Adipocyte (in vitro differentiated cells): ENCODE data around the gene SSR3.
"Not testable (repeated sequence)": the region's sequence is repeated elsewhere in the genome, so short reads cannot be mapped to it uniquely, and the experiment has no call there.

Experiments used
- DNase-seq: peaks from one replicate; pipeline ENCODE4 v3.0.0-alpha.2; 2015; ENCODE audit warnings: low read depth
- H3K27me3 ChIP-seq: replicated peaks from 2 replicates; pipeline ENCODE4 v1.7.0; 2013; ENCODE audit warnings: mild to moderate bottlenecking, low read length, moderate library complexity; ENCODE audit not compliant: control insufficient read depth, insufficient read depth
- H3K36me3 ChIP-seq: 2 replicates; pipeline ENCODE4 v1.7.0; 2013; ENCODE audit warnings: low read length, mild to moderate bottlenecking, moderate library complexity; ENCODE audit not compliant: control insufficient read depth, insufficient read depth, severe bottlenecking
- H3K4me1 ChIP-seq: 2 replicates; pipeline ENCODE4 v1.7.0; 2013; ENCODE audit warnings: mild to moderate bottlenecking, low read length, moderate library complexity; ENCODE audit not compliant: control insufficient read depth, insufficient read depth
- H3K4me3 ChIP-seq: 2 replicates; pipeline ENCODE4 v1.7.0; 2013; ENCODE audit warnings: mild to moderate bottlenecking, low read length, moderate library complexity
- H3K9ac ChIP-seq: 2 replicates; pipeline ENCODE4 v1.7.0; 2013; ENCODE audit warnings: mild to moderate bottlenecking, low read length, moderate library complexity
- H3K9me3 ChIP-seq: 2 replicates; pipeline ENCODE4 v1.7.0; 2013; ENCODE audit warnings: mild to moderate bottlenecking, low read length, moderate library complexity; ENCODE audit not compliant: control insufficient read depth

The SSR3 gene

DNA sequence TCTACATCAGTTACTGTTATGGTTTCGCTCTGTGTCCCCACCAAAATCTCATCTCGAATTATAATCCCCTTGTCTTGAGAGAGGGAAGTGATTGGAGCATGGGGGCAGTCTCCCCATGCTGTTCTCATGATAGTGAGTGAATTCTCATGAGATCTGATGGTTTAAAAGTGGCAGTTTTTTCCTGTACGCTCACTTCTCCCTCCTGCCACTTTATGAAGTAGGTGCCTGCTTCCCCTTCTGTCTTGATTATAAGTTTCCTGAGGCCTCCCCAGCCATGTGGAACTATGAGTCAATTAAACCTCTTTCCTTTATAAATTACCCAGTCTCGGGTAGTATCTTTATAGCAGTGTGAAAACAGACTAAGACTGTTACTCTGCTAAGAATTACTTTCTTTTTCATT lies 15.0 kb upstream of the SSR3 start:
- H3K4me3 ChIP-seq, H3K4me1 ChIP-seq, H3K36me3 ChIP-seq, H3K9me3 ChIP-seq, H3K9ac ChIP-seq, DNase-seq, H3K27me3 ChIP-seq: not testable (repeated sequence)

DNA sequence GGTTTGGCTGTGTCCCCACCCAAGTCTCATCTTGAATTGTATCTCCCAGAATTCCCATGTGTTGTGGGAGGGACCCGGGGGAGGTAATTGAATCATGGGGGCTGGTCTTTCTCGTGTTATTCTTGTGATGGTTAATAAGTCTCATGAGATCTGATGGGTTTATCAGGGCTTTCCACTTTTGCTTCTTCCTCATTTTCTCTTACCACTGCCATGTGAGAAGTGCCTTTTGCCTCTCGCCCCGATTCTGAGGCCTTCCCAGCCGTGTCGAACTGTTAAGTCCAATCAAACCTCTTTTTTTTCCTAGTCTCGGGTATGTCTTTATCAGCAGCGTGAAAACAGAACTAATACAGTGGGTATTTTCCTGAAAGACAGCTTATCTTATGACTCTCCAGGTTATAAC lies 14.1 kb upstream of the SSR3 start:
- H3K4me1 ChIP-seq, H3K9me3 ChIP-seq, H3K9ac ChIP-seq, DNase-seq, H3K4me3 ChIP-seq, H3K27me3 ChIP-seq, H3K36me3 ChIP-seq: not testable (repeated sequence)

DNA sequence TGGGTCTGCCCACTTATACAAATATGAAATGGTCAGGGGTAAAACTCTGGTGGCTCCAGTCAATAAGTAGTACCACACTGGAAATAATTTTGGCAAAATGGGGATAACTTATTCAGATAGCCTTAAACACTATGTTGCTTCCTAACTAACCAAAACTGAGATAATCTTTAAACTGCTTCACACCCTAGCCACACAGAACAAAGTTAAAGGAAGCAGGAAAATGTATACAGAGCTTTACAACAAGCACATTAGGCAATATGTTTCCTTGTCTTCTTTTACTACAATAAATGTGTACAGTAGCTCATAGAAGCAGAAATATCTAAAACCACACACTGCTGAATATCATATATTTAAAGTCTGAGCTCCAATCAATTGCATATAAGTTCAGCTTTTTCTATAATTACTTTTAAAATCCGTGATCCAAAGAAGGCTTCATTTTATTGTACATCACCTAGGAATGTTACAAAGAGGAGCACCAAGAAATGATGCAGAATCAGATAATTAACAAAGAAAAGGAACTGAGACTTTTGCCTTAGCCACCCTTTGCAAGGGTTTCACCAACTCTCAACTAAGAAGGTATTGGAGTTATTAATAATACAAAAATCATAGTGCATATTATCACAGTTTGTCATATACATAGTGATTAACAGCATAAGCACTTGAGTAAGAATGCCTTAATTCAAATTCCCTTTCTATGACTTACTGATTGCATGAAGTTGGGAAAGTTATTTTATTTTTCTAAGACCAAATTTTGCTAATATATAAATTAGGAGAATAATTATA lies 9.2 kb upstream of the SSR3 start:
- Histone ChIP-seq H3K9ac (no peak overlapping the region), H3K9me3 (no peaks in the 10 kb centered on the region), H3K27me3 (no peaks in the 10 kb centered on the region), H3K36me3 (no peaks in the 10 kb centered on the region), H3K4me3 (no peak overlapping the region), H3K4me1 (peaks cover 3% of the 10 kb centered on the region)
- no peak for DNase-seq

DNA sequence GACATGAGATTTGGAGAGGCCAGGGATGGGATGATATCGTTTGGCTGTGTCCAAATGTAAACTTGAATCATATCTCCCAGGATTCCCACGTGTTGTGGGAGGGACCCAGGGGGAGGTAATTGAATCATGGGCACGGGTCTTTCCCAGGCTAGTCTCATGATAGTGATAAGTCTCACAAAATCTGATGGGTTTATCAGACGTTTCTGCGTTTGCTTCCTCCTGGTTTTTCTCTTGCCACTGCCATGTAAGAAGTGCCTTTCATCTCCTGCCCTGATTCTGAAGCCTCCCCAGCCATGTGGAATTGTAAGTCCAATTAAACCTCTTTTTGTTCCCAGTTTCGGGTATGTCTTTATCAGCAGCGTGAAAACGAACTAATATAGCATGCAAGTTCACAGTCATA lies 7.6 kb upstream of the SSR3 start:
- not testable (repeated sequence) for H3K9me3 ChIP-seq, H3K9ac ChIP-seq, H3K4me1 ChIP-seq, DNase-seq, H3K36me3 ChIP-seq, H3K27me3 ChIP-seq, H3K4me3 ChIP-seq

DNA sequence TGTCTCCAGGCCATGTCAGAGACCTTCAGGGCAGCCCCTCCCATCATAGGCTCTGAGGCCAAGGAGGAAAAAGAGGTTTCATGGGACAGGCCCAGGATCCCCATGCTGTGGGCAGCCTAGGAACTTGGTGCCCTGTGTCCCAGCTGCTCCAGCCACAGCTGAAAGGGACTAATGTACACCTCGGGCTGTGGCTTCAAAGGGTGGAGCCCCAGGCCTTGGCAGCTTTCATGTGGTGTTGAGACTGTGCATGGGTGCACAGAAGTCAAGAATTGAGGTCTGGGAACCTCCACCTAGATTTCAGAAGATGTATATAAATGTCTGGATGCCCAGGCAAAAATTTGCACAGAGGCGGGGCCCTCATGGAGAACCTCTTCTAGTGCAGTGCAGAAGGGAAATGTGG lies 6.6 kb upstream of the SSR3 start:
- Histone ChIP-seq H3K36me3 (no peaks in the 10 kb centered on the region), H3K4me1 (peaks cover 3% of the 10 kb centered on the region), H3K9me3 (no peaks in the 10 kb centered on the region), H3K4me3 (no peak overlapping the region), H3K27me3 (no peaks in the 10 kb centered on the region), H3K9ac (no peak overlapping the region)
- DNase-seq, result no peak

DNA sequence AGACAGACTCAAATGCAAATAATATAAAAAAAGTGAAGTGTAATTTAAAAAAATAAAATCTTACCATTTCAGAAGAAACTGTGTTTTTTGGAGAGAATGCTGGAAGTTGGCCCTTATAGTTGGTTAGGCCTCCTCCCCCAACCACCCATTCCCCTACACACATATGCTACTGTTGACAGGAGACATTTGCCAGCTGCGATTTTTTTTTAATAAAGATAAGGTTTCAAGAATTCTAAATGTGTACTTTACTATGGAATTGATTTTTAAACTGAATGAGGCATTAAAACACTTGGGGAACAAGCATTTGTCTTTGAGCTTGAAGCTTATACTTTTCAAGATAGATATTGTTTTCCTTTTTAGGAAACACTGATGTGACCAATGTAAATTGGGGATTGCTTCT lies 4.4 kb upstream of the SSR3 start:
- no peaks in the 10 kb centered on the region for H3K36me3 ChIP-seq
- H3K9me3 ChIP-seq, result no peaks in the 10 kb centered on the region
- no peak for DNase-seq
- peaks cover 3% of the 10 kb centered on the region for H3K4me1 ChIP-seq
- H3K4me3 ChIP-seq, result no peak overlapping the region
- no peaks in the 10 kb centered on the region for H3K27me3 ChIP-seq
- H3K9ac ChIP-seq, result no peak overlapping the region

DNA sequence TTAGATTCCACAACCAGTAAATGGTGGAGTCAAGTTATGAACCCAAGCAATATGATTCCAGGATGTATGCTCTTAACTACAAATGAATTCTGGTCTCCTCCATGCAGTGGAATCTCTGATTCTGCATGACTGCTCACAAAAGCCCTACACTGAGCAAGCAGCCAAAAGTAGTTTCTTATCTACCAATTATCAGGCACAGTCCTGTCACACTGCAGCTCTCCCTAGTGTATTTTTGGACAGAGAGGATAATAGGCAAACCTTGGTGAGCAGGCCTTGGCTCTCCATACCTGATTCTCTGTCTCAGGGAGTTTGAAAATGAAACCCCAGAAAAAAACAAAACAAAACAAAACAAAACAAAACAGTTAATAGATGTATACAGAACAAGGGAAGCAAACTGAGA lies 3.5 kb upstream of the SSR3 start:
- Histone ChIP-seq H3K27me3 (no peaks in the 10 kb centered on the region), H3K9ac (no peak overlapping the region), H3K9me3 (no peaks in the 10 kb centered on the region), H3K36me3 (no peaks in the 10 kb centered on the region), H3K4me1 (peaks cover 2% of the 10 kb centered on the region), H3K4me3 (no peak overlapping the region)
- no peak for DNase-seq

DNA sequence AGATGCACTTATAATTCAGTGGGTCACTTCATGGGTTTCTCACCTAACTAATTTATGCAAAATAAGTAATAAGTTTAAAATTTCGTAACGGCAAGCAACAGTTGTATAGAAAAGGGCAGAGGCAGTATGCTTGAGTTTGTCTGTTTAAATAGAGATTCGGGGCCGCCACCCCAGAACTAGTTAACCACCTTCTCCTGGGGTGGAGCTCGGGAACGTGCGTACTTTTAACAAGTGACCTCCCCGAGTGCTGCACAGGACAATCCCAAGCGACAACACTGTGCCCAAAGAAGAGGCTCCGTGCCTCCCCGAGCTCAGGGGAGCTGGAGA lies 439 bp downstream of the SSR3 start:
- Histone ChIP-seq H3K9me3 (no peaks in the 10 kb centered on the region), H3K27me3 (no peaks in the 10 kb centered on the region), H3K9ac (peak overlapping the region; percentile 99), H3K36me3 (peaks cover 32% of the 10 kb centered on the region), H3K4me1 (peaks cover 41% of the 10 kb centered on the region), H3K4me3 (peak overlapping the region; percentile 96)
- no peak for DNase-seq

DNA sequence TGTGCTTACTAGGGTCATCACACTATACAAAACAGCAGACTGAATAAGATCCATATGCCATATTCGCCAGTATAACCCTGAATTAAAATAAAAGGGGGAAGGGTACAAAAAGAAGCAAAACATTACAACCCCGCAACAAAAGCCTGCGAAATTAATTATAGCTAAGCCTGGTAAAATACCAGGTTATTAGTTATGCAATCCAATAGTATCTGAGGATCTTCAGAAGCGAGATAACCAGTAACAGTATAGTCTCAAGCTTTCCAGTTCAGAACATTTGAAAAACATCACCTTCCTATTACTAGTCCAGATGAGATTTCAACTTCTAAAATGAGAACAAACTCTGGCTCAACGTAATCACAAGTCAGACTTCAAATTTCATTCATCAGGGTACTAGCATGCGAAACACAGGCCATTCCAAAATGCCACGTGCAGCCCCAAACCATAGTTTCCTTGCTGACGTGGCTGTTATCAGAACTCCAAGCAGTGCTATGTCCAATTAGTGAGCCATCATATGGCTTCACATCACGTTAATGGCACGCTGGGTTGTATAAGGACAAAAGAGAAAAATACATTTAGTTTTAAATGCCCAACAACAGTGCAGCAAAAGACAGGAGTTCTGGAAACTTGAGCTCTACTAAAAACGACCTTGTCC lies 1.1 kb downstream of the SSR3 start:
- H3K9ac ChIP-seq, result peak overlapping the region; percentile 99
- H3K27me3 ChIP-seq, result no peaks in the 10 kb centered on the region
- peak; percentile 84 for DNase-seq
- H3K9me3 ChIP-seq, result no peaks in the 10 kb centered on the region
- H3K36me3 ChIP-seq, result peaks cover 38% of the 10 kb centered on the region
- H3K4me3 ChIP-seq, result peak overlapping the region; percentile 96
- peaks cover 47% of the 10 kb centered on the region for H3K4me1 ChIP-seq

DNA sequence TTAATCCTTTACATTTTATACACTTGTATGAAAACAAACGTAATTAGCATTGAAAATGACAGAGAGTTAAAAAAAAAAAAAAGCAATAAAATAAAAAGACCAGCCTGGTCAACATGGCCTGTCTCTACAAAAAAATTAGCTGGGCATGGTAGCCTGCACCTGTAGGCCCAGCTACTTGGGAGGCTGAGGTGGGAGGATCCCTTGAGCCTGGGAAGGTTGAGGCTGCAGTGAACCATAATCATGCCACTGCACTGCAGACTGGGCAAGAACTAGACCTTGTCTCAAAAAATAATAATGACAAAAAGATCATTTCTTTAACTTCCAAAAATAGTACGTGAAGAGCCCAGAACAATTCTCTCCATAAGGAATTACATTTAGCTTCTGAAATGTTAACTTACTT lies 1.9 kb downstream of the SSR3 start:
- Histone ChIP-seq H3K4me1 (peaks cover 56% of the 10 kb centered on the region), H3K36me3 (peaks cover 47% of the 10 kb centered on the region), H3K27me3 (no peaks in the 10 kb centered on the region), H3K9me3 (no peaks in the 10 kb centered on the region), H3K4me3 (peak overlapping the region; percentile 96), H3K9ac (peak overlapping the region; percentile 99)
- DNase-seq, result no peak

DNA sequence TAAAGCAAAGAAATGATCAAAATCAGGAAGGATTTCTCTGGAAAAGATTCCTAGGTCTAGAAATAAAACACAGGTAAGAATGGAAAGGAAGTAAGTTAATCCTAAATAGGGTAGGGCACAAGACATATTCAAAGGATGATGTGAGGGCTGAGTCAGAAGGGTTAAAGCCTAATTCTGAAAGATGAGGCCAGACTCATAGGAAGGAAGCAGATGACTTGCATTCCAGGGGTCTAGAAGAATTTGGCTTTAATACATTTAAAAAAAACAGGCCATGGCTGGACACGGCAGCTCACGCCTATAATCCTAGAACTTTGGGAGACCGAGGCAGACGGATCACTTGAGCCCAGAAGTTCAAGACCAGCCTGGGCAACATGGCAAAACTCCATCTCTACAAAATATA lies 3.2 kb downstream of the SSR3 start:
- Histone ChIP-seq H3K36me3 (peaks cover 59% of the 10 kb centered on the region), H3K4me1 (peaks cover 68% of the 10 kb centered on the region), H3K27me3 (no peaks in the 10 kb centered on the region), H3K9ac (peak overlapping the region; percentile 33), H3K9me3 (no peaks in the 10 kb centered on the region), H3K4me3 (peak overlapping the region; percentile 96)
- DNase-seq, result peak; percentile 84

DNA sequence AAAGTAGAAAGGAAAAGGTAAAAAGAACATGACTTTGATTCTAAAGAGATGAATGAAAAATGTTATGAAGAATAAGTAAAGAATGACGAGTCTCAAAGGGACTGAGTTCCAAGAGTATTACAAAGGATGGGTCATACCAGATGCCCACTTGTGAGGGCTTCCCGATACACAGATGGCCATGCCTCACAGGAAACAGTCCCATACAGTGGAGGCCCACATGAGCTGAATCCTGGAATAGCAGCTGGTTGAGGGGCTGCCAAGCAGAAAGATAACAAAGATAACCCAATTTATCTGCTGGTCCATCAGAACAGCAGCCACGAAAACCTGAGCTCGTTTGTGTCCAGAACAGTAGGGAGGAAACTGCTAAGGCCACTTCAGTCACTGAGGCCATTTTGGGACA lies 3.7 kb downstream of the SSR3 start:
- Histone ChIP-seq H3K4me1 (peaks cover 71% of the 10 kb centered on the region), H3K27me3 (no peaks in the 10 kb centered on the region), H3K9me3 (no peaks in the 10 kb centered on the region), H3K9ac (peak overlapping the region; percentile 33), H3K4me3 (peak overlapping the region; percentile 96), H3K36me3 (peaks cover 64% of the 10 kb centered on the region)
- DNase-seq, result peak; percentile 54
